Endometrial microvascular endothelial cells (primary cell): ENCODE results near the gene RHBDD1. TPM values are rescaled to one million over a fixed set of nuclear protein-coding genes. Genes with fewer than 3 reads are reported as not detected.

Source experiments
- in situ Hi-C: cut with HindIII; loops from 2 replicates; pipeline ENCODE4 v1.10.0; 2017; ENCODE audit warnings: low sequenced_read_pairs, low pct_unique_long_range_greater_than_20kb; ENCODE audit errors: inconsistent ontology term
- total RNA-seq: library from RNA; depleted of rRNA; stranded (reverse); fragments of >200 nt; gene quantifications from one replicate; pipeline ENCODE4 v1.2.3, GENCODE V29; 2015; ENCODE audit errors: inconsistent ontology term

RHBDD1 gene
- total RNA-seq, 1 donor from 2014 or later = 53.4 TPM

GRCh38 chr2:226902041-226902966 lies 66.5 kb downstream of the RHBDD1 start:
- in situ Hi-C loops = no loop called here

DNA sequence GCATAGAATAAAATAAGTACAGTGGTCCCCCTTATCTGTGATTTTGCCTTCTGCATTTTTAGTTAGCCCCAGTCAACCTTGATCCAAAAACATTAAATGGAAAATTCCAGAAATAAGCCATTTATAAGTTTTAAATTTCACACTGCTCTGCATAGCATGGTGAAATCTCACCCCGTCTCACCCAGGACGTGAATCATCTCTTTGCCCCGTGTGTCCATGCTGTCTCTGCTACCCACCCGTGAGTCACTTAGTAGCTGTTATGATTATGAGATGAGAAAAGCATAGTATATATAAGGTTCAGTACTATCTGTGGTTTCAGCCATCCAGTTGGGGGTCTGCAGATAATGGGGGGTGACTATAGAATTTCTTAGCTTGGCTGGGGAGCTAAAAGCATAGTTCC lies 67.3 kb downstream of the RHBDD1 start:
- in situ Hi-C loops = no loop called here

DNA sequence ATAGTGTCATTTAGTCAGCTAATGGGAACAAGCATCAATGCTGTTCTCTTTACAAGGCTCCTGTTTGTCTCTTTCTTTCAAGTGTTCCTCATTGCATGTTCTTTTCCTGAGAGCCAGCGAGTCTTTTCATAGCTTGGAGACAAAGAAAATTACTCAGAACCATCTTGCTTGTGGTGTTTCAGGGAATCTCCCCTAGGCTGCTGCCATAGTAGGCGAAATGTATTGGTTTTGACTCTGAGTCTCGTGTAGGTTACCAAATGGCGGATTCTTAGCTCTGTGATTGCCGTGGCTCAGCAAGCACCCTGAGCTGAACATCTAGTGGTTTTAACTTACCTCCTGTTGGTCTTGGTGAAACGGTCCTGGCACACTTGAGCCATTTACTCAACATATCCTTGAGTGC lies 68.7 kb downstream of the RHBDD1 start:
- in situ Hi-C loops = no loop called here

- in situ Hi-C loops = no loop called here
Measured at GRCh38 chr2:226905718-226906117, 69.9 kb downstream of the RHBDD1 start.

DNA sequence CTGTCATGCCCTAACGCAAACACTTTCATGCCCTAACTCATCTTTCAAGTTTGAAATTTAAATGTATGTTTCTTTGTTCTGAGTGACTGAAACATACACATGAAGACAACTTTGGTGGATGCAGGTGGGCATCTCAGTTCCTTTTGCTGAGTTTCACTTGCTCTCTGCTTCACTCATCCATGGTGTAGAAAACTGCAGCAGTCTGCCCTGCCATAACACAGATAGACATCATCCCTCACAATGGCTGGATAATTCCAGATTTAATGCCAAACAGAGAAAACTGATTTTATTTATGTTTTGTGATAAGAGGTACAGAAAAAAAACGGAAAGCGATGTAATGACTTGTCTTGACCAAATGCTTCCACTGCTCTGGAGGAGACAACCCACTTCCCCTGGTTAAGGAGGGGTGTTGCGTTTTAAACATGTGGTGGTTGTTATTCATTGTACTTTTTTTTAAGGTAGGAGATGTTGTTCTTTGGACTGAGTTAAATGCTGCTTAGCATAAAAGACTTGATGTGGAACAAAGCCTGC lies 70.4 kb downstream of the RHBDD1 start:
- in situ Hi-C loops = no loop called here

DNA sequence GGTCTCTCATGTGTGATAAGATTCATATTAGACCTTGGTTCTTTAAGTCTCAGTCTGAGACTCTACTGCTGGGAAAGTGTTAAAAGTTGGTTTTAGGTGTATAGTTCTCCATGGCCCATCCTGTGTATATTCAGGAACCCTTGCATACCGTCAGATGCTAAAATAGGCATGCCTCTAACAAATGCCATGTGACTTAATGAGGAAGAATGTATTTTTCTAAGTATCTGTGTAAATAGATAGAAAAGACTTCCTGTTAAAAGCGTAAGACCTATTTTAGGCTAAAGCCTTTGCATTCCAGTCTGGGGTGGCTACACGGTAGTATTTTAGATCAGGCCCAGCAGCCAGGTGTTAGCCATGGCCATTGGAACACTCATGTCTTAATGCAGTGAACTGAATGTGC lies 73.3 kb downstream of the RHBDD1 start:
- in situ Hi-C loops = no loop called here

- in situ Hi-C loops = no loop called here
Measured at GRCh38 chr2:226909836-226910235, 74.0 kb downstream of the RHBDD1 start.

DNA sequence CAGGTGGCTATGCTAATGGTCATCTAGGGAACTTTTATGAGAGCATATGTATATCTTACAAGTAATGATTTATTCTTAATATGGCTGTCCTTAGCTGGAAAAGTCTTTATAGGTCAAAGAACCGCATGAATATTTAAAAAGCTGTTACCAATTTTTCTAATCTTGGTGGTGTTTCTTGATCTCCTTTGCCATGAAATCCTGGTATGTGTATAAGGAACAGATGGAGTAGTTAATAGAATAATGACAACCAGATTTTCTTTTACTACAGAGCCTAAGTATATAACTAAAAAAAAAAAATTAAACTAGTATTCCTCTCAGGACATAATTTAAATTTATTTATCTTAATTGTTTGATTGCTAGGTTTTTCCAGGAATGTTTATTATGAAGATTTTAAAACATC lies 74.5 kb downstream of the RHBDD1 start:
- in situ Hi-C loops = no loop called here

DNA sequence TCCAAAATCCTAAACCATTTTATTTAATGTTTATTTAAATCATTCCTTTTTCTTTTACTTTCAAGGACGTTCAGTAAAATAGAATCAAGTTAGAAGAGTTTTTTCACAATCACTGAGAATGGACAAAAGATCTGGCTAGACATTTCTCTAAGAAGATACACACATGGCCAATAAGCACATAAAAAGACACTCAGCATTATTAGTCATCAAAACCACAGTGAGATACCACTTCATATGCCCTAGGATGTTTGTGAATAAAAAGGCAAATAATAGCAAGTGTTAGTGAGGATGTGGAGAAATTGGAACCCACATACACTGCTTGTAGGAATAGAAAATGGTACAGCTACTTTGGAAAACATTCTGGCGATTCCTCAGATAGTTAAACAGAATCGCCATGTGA lies 76.1 kb downstream of the RHBDD1 start:
- in situ Hi-C loops = no loop called here

- in situ Hi-C loops = no loop called here
Measured at GRCh38 chr2:226913641-226914040, 77.8 kb downstream of the RHBDD1 start.

- in situ Hi-C loops = no loop called here
Measured at GRCh38 chr2:226915846-226916360, 80.0 kb downstream of the RHBDD1 start.

- in situ Hi-C loops = no loop called here
Measured at GRCh38 chr2:226916669-226917068, 80.8 kb downstream of the RHBDD1 start.

DNA sequence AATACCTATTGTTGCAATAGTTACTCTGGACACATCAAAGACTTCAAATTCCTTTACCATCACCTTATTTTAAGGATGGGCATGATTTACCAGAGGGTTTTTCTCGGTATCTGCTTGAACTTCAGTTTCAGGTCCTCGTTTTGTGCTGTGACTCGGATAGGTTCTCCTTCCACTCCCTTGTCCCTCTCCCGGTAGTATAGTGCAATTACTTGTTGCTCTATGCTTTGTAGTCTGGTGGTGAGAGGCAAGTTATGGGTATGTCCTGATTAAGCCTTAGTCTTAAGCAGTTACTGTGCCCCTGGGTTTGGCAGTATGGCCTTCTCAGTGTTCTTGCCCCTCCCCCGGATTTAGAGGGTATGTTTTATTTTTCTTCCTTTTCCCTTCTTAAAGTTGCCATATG lies 96.6 kb downstream of the RHBDD1 start:
- in situ Hi-C loops = no loop called here

DNA sequence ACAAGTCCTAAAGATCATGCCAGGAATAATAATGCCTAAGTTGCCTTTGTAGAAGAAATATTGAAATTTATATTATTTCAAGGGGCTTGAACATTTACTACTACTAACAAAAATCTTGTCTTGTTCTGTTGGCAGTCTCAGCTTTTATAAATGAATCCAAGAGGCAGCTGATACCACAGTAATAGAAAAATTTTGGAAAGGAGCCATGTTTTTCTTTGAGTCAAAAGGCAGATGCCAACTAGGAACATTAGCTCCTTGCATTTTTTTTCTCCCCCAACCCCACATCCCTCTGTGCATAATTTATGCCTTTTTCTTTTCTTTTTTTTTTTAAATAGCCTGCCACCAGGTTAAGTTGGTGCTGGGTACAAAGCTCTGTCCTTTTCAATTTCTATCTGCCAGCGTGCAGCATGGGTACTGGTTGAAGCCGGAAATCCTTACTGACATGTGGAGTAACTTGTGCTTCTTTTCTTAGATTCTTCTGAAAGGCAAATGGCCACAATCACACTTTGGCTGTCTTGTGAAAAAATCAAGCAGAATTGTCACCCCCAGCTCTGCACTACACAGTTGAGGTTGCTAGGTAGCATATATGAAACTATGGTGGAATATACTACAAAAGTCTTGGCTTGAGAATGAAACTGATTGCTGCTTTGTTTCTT lies 98.8 kb downstream of the RHBDD1 start:
- in situ Hi-C loops = no loop called here

- in situ Hi-C loops = no loop called here
Measured at GRCh38 chr2:226943862-226944620, 108.2 kb downstream of the RHBDD1 start.

DNA sequence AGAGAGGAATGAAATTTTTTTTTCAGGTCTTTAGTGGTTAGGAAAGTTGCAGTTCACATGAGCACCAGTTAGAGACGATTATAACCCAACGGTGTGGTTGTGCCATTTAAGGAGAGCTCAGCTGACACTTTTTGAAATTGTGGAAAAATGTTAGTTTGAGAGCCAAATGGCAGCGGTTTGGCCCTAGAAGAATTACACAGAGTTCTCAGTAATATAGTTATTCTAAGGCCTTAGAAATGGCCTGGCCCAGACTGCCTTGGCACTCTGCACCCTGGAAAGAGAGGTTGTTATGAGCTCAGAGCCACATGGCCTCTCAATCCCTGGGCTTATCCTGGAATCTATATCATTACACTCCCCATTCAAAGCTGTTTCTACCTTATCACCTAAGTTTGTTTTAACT lies 117.4 kb downstream of the RHBDD1 start:
- in situ Hi-C loops = no loop called here

GRCh38 chr2:226953826-226954225 lies 118.0 kb downstream of the RHBDD1 start:
- in situ Hi-C loops = no loop called here

DNA sequence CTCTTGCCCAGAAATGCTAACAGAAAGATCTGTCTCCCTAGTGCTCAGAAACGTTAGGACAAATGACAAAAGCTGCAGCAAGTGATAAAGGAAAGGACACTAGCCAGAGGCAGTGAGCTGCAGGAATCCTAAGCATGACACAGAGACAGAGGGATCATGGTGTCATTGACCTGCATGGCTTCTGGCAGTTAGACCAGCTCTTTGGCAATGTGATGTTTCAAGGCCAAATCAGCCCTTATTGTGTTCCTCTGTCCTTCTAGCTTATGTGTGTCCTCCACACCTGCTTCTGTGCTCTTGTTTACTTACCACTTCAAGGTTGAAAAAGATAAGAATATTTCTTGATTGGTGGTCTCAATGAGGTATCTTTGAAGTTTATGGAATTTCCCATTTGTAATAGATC lies 120.8 kb downstream of the RHBDD1 start:
- in situ Hi-C loops = no loop called here

DNA sequence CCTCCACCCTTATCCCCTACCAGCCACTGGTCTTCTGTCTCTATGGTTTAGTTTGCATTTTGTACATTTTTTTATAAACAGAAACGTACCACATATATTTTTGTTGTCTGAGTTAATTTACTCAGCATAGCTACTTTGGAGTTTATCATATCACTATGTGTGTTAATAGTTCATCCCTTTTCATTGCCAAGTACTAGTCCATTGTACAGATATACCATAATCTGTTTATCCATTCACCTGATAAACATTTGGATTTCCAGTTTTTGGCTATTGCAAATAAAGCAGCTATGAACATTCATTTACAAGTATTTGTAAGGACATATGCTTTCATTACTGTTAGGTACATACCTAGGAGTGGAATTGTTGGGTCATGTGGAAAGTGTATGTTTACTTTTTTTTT lies 123.6 kb downstream of the RHBDD1 start:
- in situ Hi-C loops = no loop called here
